Stimulated activated effector memory CD8-positive, alpha-beta T cell treated with anti-CD3 and anti-CD28 coated beads, Interleukin-12 subunit alpha, Interleukin-12 subunit beta, amount 100 ng/mL, for 72 hours (primary cell): ENCODE results near the gene PRKG2.
"Not testable (repeated sequence)": the region's sequence is repeated elsewhere in the genome, so short reads cannot be mapped to it uniquely, and the experiment has no call there.

Experiments used
- ATAC-seq: fragments of 150-1000 bp; cut with Tn5 transposase; 2 replicates; pipeline ENCODE4 v1.10.0; 2021
- DNase-seq, 2 donors: peaks; one replicate each; pipeline ENCODE4 v3.0.0; 2021 to 2022; ENCODE audit warnings: low spot score in 2 of 2
- H3K27ac Mint-ChIP-seq: one replicate; pipeline ENCODE4 v1.8.0; 2022; ENCODE audit warnings: mild to moderate bottlenecking, mixed read lengths
- H3K36me3 Mint-ChIP-seq: one replicate; pipeline ENCODE4 v1.8.0; 2022; ENCODE audit warnings: mild to moderate bottlenecking, mixed read lengths
- H3K4me1 Mint-ChIP-seq: one replicate; pipeline ENCODE4 v1.8.0; 2022; ENCODE audit warnings: mixed read lengths
- H3K4me3 Mint-ChIP-seq: one replicate; pipeline ENCODE4 v1.8.0; 2022; ENCODE audit warnings: mild to moderate bottlenecking, mixed read lengths
- H3K9me3 Mint-ChIP-seq: one replicate; pipeline ENCODE4 v1.8.0; 2022; ENCODE audit warnings: mixed read lengths

PRKG2 gene

GRCh38 chr4:81196126-81196650, 18.8 kb downstream of the PRKG2 start:
- Mint-ChIP-seq H3K27ac (no peak overlapping the region), H3K36me3 (no peaks in the 10 kb centered on the region), H3K9me3 (no peaks in the 10 kb centered on the region), H3K4me1 (no peaks in the 10 kb centered on the region), H3K4me3 (no peak overlapping the region)
- DNase-seq (no peak), ATAC-seq (no peak)

GRCh38 chr4:81195475-81195874, 19.5 kb downstream of the PRKG2 start:
- H3K4me1 Mint-ChIP-seq, result no peaks in the 10 kb centered on the region
- ATAC-seq, result no peak
- H3K4me3 Mint-ChIP-seq, result no peak overlapping the region
- no peak overlapping the region for H3K27ac Mint-ChIP-seq
- DNase-seq, result no peak
- H3K9me3 Mint-ChIP-seq, result no peaks in the 10 kb centered on the region
- H3K36me3 Mint-ChIP-seq, result no peaks in the 10 kb centered on the region

GRCh38 chr4:81194286-81194685, 20.7 kb downstream of the PRKG2 start:
- no peak overlapping the region for H3K4me3 Mint-ChIP-seq
- DNase-seq, result no peak
- H3K27ac Mint-ChIP-seq, result no peak overlapping the region
- H3K9me3 Mint-ChIP-seq, result no peaks in the 10 kb centered on the region
- H3K36me3 Mint-ChIP-seq, result no peaks in the 10 kb centered on the region
- ATAC-seq, result no peak
- H3K4me1 Mint-ChIP-seq, result no peaks in the 10 kb centered on the region

DNA sequence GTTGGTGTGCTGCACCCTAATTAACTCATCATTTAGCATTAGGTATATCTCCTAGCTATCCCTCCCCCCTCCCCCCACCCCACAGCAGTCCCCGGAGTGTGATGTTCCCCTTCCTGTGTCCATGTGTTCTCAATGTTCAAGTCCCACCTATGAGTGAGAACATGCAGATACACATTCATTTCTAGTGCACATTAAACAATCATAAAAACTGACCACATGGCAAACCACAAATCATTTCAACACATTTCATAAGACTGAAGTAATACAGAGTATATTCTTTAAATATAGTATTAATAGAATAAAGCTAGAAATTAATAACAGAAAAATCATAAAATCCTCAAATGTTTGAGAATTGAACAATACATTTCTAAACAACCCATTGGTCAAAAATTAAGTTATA, 34.1 kb downstream of the PRKG2 start:
- Mint-ChIP-seq H3K36me3 (no peaks in the 10 kb centered on the region), H3K4me1 (no peaks in the 10 kb centered on the region), H3K4me3 (no peak overlapping the region), H3K27ac (no peak overlapping the region), H3K9me3 (no peaks in the 10 kb centered on the region)
- DNase-seq (no peak), ATAC-seq (no peak)

DNA sequence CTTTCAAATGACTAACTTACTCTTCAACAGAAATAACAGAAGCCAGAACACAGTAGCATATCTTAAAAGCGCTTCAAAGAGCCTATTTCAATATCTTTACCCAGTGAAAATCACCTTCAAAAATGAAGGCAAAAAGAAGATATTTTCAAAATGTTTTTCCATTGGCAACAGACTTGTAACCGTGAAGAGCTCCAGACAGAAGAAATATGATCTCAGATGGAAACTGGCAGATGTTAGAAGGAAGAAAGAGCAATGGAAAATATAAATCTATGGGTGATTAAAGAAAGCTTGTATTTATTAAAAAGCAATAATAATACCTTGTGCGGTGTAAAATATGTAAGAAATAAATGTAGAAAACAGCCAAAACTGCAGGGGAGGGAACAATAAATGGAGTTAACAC, 35.7 kb downstream of the PRKG2 start:
- ATAC-seq (no peak), DNase-seq (no peak)
- H3K4me1 Mint-ChIP-seq, result no peaks in the 10 kb centered on the region
- no peaks in the 10 kb centered on the region for H3K9me3 Mint-ChIP-seq
- H3K27ac Mint-ChIP-seq, result no peak overlapping the region
- H3K36me3 Mint-ChIP-seq, result no peaks in the 10 kb centered on the region
- H3K4me3 Mint-ChIP-seq, result no peak overlapping the region

GRCh38 chr4:81173213-81173612, 41.8 kb downstream of the PRKG2 start:
- ATAC-seq, result no peak
- H3K9me3 Mint-ChIP-seq, result no peaks in the 10 kb centered on the region
- no peaks in the 10 kb centered on the region for H3K4me1 Mint-ChIP-seq
- DNase-seq, result no peak
- no peaks in the 10 kb centered on the region for H3K36me3 Mint-ChIP-seq
- no peak overlapping the region for H3K4me3 Mint-ChIP-seq
- no peak overlapping the region for H3K27ac Mint-ChIP-seq

- H3K4me3 Mint-ChIP-seq, result no peak overlapping the region
- H3K9me3 Mint-ChIP-seq, result no peaks in the 10 kb centered on the region
- no peaks in the 10 kb centered on the region for H3K4me1 Mint-ChIP-seq
- H3K36me3 Mint-ChIP-seq, result no peaks in the 10 kb centered on the region
- no peak for ATAC-seq
- DNase-seq, result no peak
- no peak overlapping the region for H3K27ac Mint-ChIP-seq
These were observed 48.4 kb downstream of the PRKG2 start for GRCh38 chr4:81166458-81167160.

GRCh38 chr4:81165861-81166430, 49.1 kb downstream of the PRKG2 start:
- Mint-ChIP-seq H3K4me3 (no peak overlapping the region), H3K9me3 (no peaks in the 10 kb centered on the region), H3K36me3 (no peaks in the 10 kb centered on the region), H3K4me1 (no peaks in the 10 kb centered on the region), H3K27ac (no peak overlapping the region)
- ATAC-seq (no peak), DNase-seq (no peak)

DNA sequence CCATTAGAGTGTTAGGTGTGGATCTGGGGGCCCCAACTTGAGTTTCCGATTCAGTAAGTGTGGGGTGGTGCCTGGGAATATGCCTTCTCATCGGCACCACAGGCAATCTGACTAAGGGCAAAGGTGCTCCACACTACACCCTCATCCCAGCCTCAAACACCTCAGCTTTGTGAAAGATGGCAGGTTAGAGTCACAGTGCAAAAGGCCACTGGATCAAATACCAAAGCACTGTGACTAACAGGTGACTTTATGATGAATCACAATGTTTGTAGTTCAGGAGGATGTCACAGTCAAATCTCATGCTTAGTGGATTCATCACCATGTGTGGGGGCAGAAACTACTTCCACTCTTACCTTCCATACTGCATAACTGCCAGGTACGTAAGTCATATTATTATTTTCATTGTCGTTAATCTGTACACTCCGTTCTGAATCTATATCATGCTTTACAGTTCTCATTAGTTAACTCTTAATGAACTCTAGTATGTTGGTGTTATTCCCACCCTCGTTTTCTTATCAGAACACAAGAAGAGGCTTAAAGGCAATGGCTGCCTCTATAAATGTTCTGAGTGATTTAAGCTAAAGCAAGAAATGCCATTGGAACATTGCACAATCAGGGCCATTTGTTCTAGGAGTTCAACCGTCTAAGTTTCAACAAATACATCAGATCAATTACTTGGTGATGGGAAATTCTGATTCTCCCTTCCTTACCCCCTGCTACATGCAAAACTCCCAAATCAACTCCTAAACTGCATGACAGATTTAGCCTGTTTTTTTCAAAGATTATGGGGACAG, 50.2 kb downstream of the PRKG2 start:
- Mint-ChIP-seq H3K4me3 (no peak overlapping the region), H3K9me3 (no peaks in the 10 kb centered on the region), H3K27ac (no peak overlapping the region), H3K36me3 (no peaks in the 10 kb centered on the region), H3K4me1 (no peaks in the 10 kb centered on the region)
- DNase-seq (no peak), ATAC-seq (peak; percentile 96)

DNA sequence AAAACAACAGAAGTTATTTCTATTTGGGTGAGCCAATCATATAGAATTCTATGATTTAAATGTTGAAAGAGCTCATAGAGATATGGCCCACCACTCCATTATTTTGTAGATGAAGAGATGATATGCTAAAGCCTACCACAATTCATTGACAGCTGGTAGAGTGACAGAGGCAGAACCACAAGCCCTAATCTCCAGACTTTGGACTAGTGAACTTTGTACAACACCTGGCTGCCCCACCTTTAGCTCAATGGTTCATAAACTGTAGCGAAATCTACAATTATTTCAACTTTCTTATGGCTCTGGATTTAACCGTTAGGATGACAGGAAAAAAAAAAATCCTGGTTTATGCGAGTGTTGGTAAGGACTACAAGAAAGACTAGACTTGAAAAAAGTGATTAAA, 50.9 kb downstream of the PRKG2 start:
- DNase-seq (no peak), ATAC-seq (no peak)
- Mint-ChIP-seq H3K4me3 (no peak overlapping the region), H3K9me3 (no peaks in the 10 kb centered on the region), H3K36me3 (no peaks in the 10 kb centered on the region), H3K27ac (no peak overlapping the region), H3K4me1 (no peaks in the 10 kb centered on the region)

GRCh38 chr4:81162752-81163458, 52.1 kb downstream of the PRKG2 start:
- ATAC-seq, result no peak
- H3K9me3 Mint-ChIP-seq, result no peaks in the 10 kb centered on the region
- no peak overlapping the region for H3K27ac Mint-ChIP-seq
- DNase-seq, result no peak
- no peaks in the 10 kb centered on the region for H3K36me3 Mint-ChIP-seq
- no peaks in the 10 kb centered on the region for H3K4me1 Mint-ChIP-seq
- no peak overlapping the region for H3K4me3 Mint-ChIP-seq

DNA sequence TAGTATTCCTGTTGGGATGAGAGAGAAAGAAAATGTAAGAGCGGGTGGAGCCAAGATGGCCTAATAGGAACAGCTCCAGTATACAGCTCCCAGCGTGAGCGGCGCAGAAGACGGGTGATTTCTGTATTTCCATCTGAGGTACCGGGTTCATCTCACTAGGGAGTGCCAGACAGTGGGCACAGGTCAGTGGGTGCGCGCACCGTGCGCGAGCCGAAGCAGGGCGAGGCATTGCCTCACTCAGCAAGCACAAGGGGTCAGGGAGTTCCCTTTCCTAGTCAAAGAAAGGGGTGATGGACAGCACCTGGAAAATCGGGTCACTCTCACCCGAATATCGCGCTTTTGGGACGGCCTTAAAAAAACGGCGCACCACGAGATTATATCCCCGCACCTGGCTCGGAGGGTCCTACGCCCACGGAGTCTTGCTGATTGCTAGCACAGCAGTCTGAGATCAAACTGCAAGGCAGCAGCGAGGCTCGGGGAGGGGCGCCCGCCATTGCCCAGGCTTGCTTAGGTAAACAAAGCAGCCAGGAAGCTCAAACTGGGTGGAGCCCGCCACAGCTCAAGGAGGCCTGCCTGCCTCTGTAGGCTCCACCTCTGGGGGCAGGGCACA, 61.2 kb downstream of the PRKG2 start:
- H3K36me3 Mint-ChIP-seq, H3K9me3 Mint-ChIP-seq, H3K4me1 Mint-ChIP-seq, ATAC-seq: not testable (repeated sequence)
- peak overlapping the region; percentile 50 for H3K27ac Mint-ChIP-seq
- H3K4me3 Mint-ChIP-seq, result peak overlapping the region; percentile 77
- peak in 1 of 2 donors; percentile 8 for DNase-seq

- Mint-ChIP-seq H3K4me1 (no peaks in the 10 kb centered on the region), H3K27ac (peak overlapping the region; percentile 50), H3K9me3 (no peaks in the 10 kb centered on the region), H3K4me3 (peak overlapping the region; percentile 77), H3K36me3 (no peaks in the 10 kb centered on the region)
- DNase-seq, result no peak
- ATAC-seq, result no peak
These were observed 61.9 kb downstream of the PRKG2 start for GRCh38 chr4:81152839-81153713.

- Mint-ChIP-seq H3K4me1 (no peaks in the 10 kb centered on the region), H3K4me3 (no peak overlapping the region), H3K9me3 (no peaks in the 10 kb centered on the region), H3K27ac (no peak overlapping the region), H3K36me3 (no peaks in the 10 kb centered on the region)
- ATAC-seq (no peak), DNase-seq (no peak)
These were observed 65.0 kb downstream of the PRKG2 start for GRCh38 chr4:81149976-81150375.
